ENCODE measurements around the gene ERI3. TPM values are rescaled to one million over a fixed set of nuclear protein-coding genes. Genes with fewer than 3 reads are reported as not detected.
A peak's percentile ranks its signal among the peaks of the same experiment; 100 is the strongest.

The ERI3 gene
- total and polyA plus RNA-seq, 2 of the 13 experiments (the other 11 are each of a cell fraction or from before 2014, with no cell fraction given), result 35.6 to 35.9 TPM

- TF ChIP-seq FOXP4 (CRISPR knock-in tag; IDR thresholded peaks at IDR 0.05) (peak; percentile 97), ZNF652 (CRISPR knock-in tag; IDR thresholded peaks at IDR 0.05; ENCODE audit: borderline replicate concordance, low read depth) (no peak; the same call in 1 of the 2 replicates), GABPA (IDR thresholded peaks at IDR 0.05; ENCODE audit: low read depth, low read length) (no peak), GABPA (CRISPR knock-in tag; IDR thresholded peaks at IDR 0.05; ENCODE audit: low read depth) (peak; percentile 51; the same call in 1 of the 2 replicates), SKIL (CRISPR knock-in tag; IDR thresholded peaks at IDR 0.05; ENCODE audit: borderline replicate concordance) (peak; percentile 92), ZNF75D (CRISPR knock-in tag; IDR thresholded peaks at IDR 0.05; ENCODE audit: borderline replicate concordance) (no peak), HHEX (CRISPR knock-in tag; IDR thresholded peaks at IDR 0.05) (peak; percentile 95), ZNF790 (CRISPR knock-in tag; IDR thresholded peaks at IDR 0.05; ENCODE audit: borderline replicate concordance) (0 out of 2 replicates have a peak, but pooled peaks have one; percentile 37), NFIB (CRISPR knock-in tag; IDR thresholded peaks at IDR 0.05; ENCODE audit: borderline replicate concordance) (no peak), CERS6 (CRISPR knock-in tag; IDR thresholded peaks at IDR 0.05) (no peak), HDAC1 (CRISPR knock-in tag; IDR thresholded peaks at IDR 0.05) (peak; percentile 92), SIX4 (CRISPR knock-in tag; IDR thresholded peaks at IDR 0.05) (peak; percentile 76), MED8 (CRISPR knock-in tag; IDR thresholded peaks at IDR 0.05; ENCODE audit: insufficient replicate concordance) (no peak), CREB3 (CRISPR knock-in tag; IDR thresholded peaks at IDR 0.05) (no peak), ATF2 (CRISPR knock-in tag; IDR thresholded peaks at IDR 0.05) (peak; percentile 90; the same call in 1 of the 2 replicates), ZNF367 (CRISPR knock-in tag; IDR thresholded peaks at IDR 0.05; ENCODE audit: borderline replicate concordance) (no peak), ZNF335 (CRISPR knock-in tag; IDR thresholded peaks at IDR 0.05) (0 out of 2 replicates have a peak, but pooled peaks have one; percentile 39), ATF1 (CRISPR knock-in tag; IDR thresholded peaks at IDR 0.05) (no peak), SRF (IDR thresholded peaks at IDR 0.05; ENCODE audit: low read depth, low read length) (0 out of 2 replicates have a peak, but pooled peaks have one; percentile 24), TFDP1 (CRISPR knock-in tag; IDR thresholded peaks at IDR 0.05; ENCODE audit: borderline replicate concordance) (peak; percentile 45; the same call in 1 of the 2 replicates)
These were observed 71.4 kb downstream of the ERI3 start (continued) for GRCh38 chr1:44283524-44284173.
